Left kidney (tissue), 2 donors: ENCODE measurements around the gene CDK11B. TPM values are rescaled to one million over a fixed set of nuclear protein-coding genes. Genes with fewer than 3 reads are reported as not detected.
"Not testable (repeated sequence)": the region's sequence is repeated elsewhere in the genome, so short reads cannot be mapped to it uniquely, and the experiment has no call there.

Source experiments
- DNase-seq: peaks from one replicate; pipeline ENCODE4 v3.0.0-alpha.2; 2013
- polyA plus RNA-seq: library from polyadenylated mRNA; unstranded; fragments of 120-200 nt; gene quantifications from one replicate; pipeline ENCODE4 v1.2.1, GENCODE V29; 2013; ENCODE audit not compliant: insufficient read length

CDK11B gene
- polyA plus RNA-seq, 1 donor: 44.5 TPM

DNA sequence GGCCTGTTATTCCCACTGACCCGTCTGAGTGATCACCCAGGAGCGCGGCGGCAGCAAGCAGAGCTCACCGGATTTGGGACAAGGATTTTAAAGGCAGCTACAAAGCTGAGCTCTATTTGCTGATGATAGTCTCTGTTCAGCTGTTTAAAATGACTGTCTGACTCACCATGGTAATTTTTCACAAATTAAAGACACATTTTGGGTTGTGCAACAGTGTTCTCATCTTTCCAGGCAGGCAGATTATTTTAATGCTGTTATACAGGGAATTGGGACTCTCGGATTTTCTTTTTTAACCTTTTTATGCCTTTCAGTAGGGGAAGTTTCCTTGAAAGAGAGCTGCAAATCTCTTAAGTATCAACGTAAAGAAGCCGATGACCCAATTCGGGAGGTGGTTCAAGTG, 3.6 kb upstream of the CDK11B start:
- not testable (repeated sequence) for DNase-seq

DNA sequence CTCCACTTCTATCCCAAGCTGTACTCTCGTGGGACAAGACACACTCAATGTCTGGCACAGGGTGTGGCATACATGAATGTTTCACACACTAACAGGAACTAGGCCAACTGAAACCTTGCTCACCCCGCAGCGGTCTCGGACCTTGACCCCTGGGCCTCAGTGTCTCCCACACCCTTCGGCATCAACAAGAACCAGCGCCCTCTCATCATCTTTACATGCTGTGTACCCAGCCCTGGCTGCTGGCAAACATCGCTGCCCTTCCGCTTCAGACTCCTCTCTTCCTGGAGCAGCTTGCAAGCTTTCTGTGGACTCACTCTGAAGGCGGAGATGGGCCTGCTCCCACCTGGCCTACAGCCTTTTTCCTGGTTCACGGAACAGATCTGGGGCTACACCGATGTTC, 10.5 kb downstream of the CDK11B start:
- DNase-seq: not testable (repeated sequence)

DNA sequence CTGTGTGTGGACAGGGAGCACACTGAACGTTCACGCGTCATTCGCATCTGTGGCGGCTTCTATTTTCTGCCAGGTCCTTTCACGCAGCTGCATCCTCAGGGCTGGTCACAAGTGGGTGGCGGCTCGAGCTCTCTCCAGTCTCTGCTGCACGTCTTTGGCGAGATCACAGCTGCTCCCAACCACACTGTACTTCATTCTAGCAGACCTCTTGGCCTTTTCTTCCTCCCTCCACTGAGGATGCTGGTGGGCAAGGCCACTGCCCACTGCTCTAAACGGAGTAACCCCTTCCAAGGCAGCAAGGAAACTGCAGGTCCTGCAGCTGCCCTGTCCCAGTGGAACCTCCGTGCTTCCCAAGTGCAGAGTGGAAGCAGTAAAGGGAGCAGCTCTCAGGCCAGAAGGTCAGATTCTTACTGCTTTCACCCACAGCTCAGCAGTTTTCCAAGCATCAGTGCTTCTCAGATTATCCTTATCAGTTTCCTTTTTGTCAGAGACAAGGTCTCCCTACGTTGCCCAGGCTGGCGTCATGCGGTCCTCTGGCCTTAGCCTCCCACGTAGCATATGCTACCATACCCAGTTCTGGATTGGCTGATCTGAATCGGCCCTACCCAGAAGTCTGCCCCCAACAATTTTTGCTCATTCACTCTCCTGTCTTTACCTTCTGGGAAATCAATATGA, 11.1 kb downstream of the CDK11B start:
- DNase-seq: not testable (repeated sequence)

DNA sequence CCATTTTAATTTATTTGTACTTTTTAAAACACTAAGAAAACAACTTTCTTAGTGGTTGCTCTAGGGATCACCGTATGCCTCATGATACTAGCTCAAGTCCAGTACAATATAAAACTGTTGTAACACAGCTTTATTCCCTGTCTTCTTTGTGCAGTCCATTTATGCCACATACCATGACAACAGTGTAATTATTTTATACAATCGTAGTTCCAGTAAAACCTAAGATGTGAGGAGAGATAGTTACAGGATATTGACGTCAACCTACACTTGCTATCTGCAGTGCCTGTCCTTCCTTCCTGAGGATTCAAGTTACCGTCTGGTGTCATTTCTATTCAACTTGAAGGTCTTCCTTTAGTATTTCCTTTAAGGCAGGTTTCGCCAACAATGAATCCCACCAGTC, 12.5 kb downstream of the CDK11B start:
- DNase-seq: not testable (repeated sequence)

DNA sequence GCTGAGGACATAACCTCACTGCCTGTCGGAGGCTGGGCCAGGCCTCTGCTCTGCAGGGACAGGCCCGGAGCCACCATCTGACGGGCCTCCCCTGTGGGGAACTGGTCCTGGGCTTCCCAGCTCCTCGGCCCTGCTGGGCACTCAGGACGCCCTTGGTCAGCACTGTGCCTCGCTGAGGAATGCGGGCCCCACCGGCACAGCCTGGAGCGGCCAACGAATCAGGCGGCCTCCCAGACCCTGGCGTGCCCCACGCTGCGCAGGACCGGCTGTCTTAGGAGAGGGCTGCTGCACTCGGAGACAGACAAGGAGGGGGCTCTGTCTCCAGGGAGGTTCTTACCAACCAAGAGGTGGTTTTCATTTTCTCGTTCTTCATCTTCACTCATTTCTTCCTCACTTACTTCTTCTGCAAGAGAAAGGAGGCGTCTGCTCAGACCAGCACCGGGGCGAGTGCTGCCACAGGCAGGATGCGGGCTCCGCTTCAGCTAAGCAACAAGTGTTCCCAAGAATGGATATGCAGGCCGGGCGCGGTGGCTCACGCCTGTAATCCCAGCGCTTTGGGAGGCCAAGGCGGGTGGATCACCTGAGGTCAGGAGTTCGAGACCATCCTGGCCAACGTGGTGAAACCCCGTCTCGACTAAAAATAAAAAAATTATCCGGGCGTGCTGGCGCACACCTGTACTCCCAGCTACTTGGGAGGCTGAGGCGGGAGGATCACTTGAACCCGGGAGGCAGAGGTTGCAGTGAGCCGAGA, 17.9 kb downstream of the CDK11B start:
- not testable (repeated sequence) for DNase-seq

DNA sequence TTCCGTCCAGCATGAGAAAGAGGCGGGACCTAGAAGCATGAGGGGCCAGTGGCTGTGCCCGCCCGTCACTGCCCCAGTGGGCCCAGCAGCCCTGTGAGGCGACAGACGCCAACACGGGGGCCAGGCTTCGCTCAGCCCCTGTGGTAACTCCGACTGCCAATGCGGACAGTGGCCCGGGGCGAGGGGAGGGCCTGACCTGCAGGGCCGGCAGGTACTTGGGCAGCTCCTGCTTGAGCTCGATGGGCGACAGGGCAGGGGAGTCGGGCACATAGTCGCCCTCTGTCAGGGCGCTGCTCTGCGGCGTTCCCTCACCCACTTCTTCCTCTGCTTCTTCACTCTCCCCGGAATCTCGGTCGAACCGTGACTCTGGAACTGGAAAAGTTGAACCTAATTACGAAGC, 18.7 kb downstream of the CDK11B start:
- not testable (repeated sequence) for DNase-seq

DNA sequence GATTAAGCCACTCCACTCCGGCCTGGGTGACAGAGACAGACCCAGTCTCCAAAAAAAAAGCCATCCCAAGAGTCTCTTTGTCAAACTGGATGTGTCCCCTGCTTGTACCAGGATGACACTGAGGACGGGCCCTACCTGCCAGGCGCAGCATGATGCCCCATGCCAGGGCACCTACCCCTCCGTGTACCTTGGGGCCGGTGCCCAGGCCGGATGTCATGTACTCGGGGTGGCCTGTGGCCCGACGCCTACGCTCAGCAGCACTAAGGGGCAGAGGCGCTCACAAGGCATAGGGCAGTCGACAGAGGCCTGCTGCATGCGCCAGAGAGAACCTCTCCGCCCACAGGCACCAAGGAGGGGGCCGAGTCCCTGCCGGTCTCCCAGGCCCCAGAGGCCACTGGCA, 19.4 kb downstream of the CDK11B start:
- not testable (repeated sequence) for DNase-seq

DNA sequence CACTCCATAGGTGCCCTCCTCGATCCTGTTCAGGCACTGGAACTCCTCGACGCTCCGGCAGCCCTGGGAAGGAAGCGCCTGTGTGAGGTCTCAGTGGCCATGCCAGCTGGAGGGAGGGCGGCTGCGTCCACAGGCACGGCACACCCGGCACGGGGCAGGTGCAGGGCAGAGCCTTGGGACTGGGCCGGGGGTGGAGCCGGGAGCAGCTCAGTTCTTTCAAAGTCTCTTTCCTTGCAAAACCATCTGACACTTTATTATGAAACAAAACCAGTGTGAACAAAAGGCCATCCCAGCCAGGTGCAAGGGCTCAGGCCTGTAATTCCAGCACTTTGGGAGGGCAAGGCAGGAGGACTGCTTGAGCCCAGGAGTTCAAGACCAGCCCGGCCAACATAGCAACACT, 20.3 kb downstream of the CDK11B start:
- not testable (repeated sequence) for DNase-seq

DNA sequence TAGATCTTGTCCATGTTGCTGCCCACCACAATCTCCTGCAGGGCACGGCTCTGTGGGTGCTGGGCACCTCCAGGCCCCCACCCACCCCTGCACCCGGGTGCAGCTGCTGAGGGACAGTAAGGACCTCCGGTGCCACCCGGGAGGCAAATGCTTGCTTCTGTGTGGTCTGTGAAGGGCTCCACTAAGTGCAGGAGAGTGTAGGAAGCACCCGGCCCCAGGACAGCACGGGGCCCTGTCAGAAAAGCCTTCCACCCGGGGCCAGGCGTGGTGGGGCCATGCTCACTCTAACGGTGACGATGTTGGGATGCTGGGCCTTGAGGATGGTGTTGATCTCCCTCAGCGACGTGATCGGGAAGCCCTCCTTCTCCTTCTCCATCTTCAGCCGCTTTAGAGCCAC, 21.3 kb downstream of the CDK11B start:
- not testable (repeated sequence) for DNase-seq

DNA sequence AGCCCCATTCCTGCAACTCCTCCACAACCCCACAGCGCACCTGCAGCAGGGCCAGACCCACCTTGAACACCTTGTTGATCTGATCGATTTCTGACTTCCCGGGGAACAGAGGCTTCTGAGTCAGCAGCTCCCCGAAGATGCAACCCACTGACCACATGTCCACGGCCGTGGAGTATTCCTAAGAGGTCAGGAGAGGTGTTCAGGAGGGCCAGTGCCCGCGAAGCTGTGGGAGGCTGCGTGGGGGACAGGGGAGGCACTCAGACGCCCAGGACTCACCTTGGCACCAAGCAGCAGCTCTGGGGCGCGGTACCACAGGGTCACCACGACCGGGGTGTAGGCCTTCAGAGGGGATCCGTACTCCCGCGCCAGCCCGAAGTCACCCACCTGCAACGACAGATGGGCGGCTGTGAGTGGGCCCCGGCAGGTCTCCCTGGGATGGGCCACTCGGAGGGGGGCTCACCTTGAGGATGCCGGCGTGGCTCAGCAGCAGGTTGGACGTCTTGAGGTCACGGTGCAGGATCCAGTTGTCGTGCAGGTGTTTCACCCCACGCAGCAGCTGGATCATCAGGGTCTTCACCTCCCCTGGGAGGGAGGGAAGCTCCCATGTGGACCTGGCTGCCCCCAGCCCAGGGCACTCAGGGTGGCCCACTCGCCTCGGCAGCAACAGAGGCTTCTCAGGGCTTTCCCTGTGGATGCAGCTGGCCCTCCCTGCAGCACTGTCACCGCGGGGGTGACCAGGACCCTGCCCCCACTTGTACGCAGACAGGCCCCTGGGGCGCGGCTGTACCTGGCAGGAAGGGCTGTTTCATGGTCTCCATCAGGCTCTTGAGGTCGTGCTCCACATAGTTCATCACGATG, 22.0 kb downstream of the CDK11B start:
- not testable (repeated sequence) for DNase-seq

DNA sequence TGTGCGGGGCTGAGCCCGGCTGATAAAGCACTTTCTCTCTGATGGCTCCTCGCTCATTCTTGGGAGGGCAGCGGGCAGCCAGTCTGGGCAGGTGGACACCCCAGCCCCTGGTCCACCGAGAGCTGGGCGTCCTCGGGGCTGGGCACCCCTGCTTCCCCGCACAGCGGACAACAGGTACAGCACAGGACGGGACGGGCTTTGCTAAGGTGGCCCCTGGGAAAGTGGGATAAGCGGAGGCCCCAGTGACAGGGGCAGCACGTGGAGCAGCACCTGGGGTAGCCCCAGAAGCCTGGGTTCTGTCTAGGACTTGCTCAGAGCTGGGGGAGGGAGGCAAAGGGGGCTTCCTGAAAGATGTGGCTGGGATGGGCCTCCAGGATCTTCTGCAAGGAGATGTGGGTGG, 24.2 kb downstream of the CDK11B start:
- not testable (repeated sequence) for DNase-seq

DNA sequence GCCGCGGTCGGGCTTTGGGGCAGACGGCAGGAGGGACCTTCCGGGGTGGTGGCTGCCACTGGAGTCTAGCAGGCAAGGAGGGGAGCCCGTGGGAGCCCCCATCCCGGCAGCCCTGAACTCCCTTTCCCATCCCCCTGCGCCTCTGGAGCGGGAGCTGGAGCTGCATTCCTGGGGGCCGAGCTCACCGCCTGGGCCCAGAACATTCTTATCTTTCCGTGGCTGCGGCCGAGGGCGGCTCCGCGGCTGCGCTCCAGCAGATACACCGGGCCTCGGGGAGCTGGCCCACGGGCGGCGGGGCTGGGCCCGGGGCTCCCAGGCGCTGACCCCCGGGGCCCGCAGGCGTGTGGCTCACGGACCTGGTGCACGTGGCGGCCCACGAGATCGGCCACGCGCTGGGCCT, 25.4 kb downstream of the CDK11B start:
- not testable (repeated sequence) for DNase-seq

DNA sequence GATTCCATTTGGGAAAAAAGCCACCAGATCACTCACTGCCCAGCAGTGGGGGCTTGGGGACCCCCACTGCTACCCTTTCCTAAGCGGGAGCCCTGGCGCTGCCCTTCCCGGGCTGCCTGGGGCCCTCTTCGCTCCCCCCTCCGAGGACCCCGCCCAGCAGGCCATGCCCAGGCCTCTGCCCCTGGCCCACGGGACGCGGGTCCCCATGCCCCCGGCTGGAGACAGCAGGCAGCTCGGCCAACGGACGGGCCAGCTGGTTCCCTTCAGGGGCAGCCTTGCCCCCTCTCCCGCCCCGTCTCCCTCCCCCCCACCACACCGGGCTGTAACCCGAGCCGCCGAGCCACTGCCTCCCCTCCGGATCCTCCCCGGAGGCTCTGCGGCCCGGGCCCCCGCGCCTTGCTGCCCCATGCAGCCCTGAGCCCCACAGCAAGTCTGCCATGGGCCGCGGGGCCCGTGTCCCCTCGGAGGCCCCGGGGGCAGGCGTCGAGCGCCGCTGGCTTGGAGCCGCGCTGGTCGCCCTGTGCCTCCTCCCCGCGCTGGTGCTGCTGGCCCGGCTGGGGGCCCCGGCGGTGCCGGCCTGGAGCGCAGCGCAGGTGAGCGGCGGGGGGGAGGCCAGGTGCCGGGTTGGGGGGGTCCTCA, 26.9 kb downstream of the CDK11B start, which contains the start of gene MMP23B:
MMP23B (plus strand) TSS at position 392 of the 639 bp plus-strand sequence; CDS start at position 438, 46 bp downstream.
- peak; percentile 70 for DNase-seq

DNA sequence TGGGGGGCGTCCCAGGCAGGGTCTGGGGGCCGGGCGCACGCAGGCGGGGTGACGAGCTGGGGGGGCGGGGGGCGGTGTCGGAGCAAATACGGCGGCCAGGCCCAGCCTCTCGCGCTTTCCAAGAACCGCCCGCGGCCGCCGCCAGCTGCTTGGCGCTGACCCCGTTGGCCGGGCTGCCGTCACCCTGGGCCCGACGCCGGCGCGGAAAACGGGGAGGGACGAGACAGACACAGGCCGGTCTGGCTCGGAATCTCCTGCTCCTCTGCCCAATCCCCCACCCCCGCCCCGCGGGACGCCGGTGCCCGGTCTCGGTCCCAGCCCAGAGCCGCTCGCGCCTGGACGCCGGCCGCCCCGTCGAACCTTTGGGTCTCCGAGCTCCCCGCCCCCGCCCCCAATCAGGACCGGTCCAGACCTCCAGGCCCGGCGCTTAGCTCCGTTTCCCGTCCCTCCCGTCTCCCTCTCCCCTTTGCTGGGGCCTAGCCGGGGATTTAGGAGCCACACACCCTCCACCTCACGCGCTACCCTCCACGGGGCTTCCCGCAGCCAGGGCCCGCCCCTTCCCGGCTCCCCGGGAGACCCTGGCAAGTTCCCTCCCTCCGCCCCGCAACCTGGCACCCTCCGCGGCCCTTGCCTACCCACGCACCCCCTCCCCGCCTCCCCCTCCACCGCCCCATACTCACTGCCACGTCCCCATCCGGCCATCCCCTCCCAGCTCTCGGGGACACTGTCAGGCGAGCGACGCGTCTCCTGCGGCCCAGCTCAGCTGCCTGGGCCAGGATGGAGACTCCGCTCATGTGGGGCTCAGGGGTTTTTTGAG, 27.6 kb downstream of the CDK11B start:
- peak; percentile 61 for DNase-seq

DNA sequence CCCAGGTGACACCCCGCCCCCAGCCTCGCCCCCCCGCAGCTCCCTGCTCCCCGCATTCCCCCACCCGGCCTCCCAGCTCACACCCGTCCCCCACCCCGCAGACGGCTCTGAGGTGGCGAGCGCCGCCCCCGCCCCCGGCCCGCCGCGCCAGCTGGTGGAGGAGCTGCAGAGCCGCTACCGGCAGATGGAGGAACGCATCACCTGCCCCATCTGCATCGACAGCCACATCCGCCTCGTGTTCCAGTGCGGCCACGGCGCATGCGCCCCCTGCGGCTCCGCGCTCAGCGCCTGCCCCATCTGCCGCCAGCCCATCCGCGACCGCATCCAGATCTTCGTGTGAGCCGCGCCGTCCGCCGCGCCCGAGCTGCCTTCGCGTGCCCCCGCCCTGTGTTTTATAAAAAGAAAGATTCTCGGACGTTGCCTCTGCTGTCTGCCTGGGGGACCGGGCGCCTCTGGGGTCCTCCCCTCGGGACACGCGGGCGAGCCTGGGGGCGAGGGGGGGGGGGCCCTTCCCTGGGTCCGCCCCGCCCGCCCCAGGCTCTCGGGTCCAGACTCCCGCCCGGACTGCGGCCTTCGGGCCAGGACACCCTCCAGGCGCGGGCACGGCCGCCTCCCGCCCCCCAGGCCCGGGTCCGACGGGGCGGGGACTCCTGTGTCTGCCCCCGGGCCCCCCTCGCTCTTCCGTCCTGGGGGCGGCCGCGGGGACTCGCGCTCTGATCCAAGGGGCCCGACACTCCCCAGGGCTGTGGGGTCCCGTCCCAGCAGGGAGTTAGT, 28.4 kb downstream of the CDK11B start:
- DNase-seq: peak; percentile 82

DNA sequence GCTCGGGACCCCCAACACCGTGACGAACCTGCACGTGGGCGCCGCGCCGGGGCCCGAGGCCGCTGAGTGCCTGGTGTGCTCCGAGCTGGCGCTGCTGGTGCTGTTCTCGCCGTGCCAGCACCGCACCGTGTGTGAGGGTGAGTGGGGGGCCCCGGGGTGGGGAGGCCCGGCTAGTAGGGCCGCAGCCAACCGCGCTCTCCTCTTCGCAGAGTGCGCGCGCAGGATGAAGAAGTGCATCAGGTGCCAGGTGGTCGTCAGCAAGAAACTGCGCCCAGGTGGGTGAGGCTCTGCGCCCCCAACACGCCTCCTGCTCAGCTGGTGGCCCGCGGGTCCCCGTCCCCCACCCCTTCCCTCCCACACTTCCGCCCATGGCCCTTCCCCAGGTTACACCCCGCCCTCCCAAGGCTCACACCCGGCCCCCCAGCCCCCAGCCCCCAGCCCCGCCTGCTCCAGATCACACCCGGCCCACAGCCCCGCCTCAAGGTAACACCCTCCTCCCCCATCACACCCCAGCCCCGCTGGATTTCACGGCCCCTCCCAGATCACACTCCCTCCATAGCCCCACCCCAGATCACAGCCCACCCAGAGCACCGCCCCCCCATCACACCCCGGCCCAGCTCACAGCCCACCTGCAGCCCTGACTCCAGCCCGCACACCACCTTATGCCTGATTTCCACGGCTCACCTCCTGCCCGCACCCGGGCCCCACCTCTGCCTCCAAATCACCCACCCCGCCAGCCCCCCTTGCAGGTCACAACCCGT, 29.2 kb downstream of the CDK11B start:
- DNase-seq: no peak

DNA sequence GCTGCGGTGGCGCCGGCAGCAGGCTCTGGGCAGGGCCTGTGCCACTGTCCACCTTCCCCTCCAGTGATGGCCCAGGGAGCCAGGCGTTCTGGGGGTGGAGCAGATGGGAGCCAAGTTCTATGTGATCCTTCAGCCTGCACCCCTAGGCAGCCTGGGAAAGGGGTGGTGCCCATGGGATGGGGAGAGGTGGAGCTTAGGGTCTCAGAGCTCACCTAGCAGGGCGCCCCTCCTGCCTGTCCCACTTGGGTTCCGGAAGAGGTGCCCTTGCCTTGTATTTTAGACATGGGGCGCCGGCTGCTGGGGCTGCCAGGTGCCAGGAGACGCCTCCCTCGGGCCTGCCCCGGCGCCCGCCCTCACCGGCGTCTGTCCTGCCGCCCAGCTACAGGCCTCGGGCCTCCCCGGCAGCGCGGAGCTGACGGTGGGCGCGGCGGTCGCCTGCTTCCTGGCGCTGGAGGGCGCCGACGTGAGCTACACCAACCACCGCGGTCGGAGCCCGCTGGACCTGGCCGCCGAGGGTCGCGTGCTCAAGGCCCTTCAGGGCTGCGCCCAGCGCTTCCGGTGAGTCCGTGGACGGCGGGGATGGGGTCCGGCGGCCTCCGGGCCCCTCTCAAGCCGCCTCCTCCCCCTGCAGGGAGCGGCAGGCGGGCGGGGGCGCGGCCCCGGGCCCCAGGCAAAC, 29.9 kb downstream of the CDK11B start:
- no peak for DNase-seq

DNA sequence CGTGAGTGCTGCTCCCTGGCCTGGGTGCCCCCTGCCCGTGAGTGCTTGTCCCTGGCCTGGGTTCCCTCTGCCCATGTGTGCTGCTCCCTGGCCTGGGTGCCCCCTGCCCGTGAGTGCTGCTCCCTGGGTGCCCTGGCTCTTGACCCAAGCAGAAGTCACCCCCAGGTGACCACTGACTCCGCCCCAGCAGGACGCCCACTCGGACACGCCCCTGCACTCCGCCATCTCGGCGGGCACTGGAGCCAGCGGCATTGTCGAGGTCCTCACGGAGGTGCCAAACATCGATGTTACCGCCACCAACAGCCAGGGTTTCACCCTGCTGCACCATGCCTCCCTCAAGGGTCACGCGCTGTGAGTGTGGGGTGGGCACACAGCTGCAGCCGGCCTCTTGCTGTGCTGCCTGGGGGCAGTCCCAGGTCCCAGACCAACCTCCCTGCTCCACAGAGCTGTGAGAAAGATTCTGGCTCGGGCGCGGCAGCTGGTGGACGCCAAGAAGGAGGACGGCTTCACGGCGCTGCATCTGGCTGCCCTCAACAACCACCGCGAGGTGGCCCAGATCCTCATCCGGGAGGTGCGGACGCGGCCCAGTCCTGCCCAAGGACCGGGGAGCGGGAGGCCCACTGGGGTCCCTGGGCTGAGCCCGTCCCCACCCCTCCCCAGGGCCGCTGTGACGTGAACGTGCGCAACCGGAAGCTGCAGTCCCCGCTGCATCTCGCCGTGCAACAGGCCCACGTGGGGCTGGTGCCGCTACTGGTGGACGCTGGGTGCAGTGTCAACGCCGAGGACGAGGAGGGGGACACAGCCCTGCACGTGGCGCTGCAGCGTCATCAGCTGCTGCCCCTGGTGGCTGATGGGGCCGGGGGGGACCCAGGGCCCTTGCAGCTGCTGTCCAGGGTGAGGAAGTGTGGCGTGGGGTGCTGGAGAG, 30.7 kb downstream of the CDK11B start:
- no peak for DNase-seq
